Liver (tissue), 9 donors: ENCODE measurements around the gene FNBP1L. TPM values are rescaled to one million over a fixed set of nuclear protein-coding genes. Genes with fewer than 3 reads are reported as not detected.

Experiments used
- DNase-seq: peaks from one replicate; pipeline ENCODE4 v3.0.0-alpha.2; 2017; ENCODE audit warnings: low spot score
- H3K27ac ChIP-seq, 2 donors: one replicate each; pipeline ENCODE4 v1.7.0; 2013; ENCODE audit warnings: inconsistent platforms in 2 of 2, low read length in 2 of 2, control low read depth in 1 of 2, low read depth in 1 of 2, mild to moderate bottlenecking in 1 of 2
- H3K27me3 ChIP-seq, 4 donors: one replicate each; pipeline versions ENCODE4 v1.6.1 to v1.7.0; 2013; ENCODE audit warnings: low read length in 3 of 4, inconsistent platforms in 1 of 4, mild to moderate bottlenecking in 1 of 4, moderate library complexity in 1 of 4; ENCODE audit not compliant: control insufficient read depth in 4 of 4, insufficient read depth in 4 of 4
- H3K36me3 ChIP-seq, 4 donors: one replicate each; pipeline versions ENCODE4 v1.6.1 to v1.7.0; 2013; ENCODE audit warnings: low read length in 3 of 4, mild to moderate bottlenecking in 3 of 4, low read depth in 1 of 4, moderate library complexity in 1 of 4; ENCODE audit not compliant: control insufficient read depth in 4 of 4, insufficient read depth in 3 of 4
- H3K4me1 ChIP-seq, 4 donors: one replicate each; pipeline versions ENCODE4 v1.6.1 to v1.7.0; 2013; ENCODE audit warnings: low read length in 3 of 4, mild to moderate bottlenecking in 3 of 4, moderate library complexity in 1 of 4; ENCODE audit not compliant: control insufficient read depth in 4 of 4, insufficient read depth in 4 of 4
- H3K4me3 ChIP-seq, 3 donors: one replicate each; pipeline versions ENCODE4 v1.6.1 to v1.7.0; 2013; ENCODE audit warnings: low read length in 3 of 3, control low read depth in 1 of 3, low read depth in 1 of 3, mild to moderate bottlenecking in 1 of 3
- H3K9ac ChIP-seq, 2 donors: one replicate each; pipeline ENCODE4 v1.7.0; 2013; ENCODE audit warnings: low read length in 2 of 2, mild to moderate bottlenecking in 2 of 2, moderate library complexity in 2 of 2, control low read depth in 1 of 2, low read depth in 1 of 2
- H3K9me3 ChIP-seq, 4 donors: one replicate each; pipeline versions ENCODE4 v1.6.1 to v1.7.0; 2013; ENCODE audit warnings: low read length in 3 of 4; ENCODE audit not compliant: control insufficient read depth in 4 of 4
- EGR1 ChIP-seq, 2 donors: IDR thresholded peaks; 2 replicates each; pipeline ENCODE4 v1.6.1; 2016 to 2018; ENCODE audit warnings: antibody characterized with exemption in 2 of 2, low read depth in 2 of 2
- FOXA1 ChIP-seq: IDR thresholded peaks from 2 replicates; pipeline ENCODE4 v1.6.1; 2016; ENCODE audit warnings: antibody characterized with exemption
- FOXA2 ChIP-seq: IDR thresholded peaks from 2 replicates; pipeline ENCODE4 v1.6.1; 2016; ENCODE audit warnings: antibody characterized with exemption
- GABPA ChIP-seq, 2 donors: IDR thresholded peaks in 1 of 2; conservative IDR thresholded peaks in 1 of 2; 2 replicates each; pipeline ENCODE4 v1.6.1; 2016; ENCODE audit warnings: antibody characterized with exemption in 2 of 2, mild to moderate bottlenecking in 1 of 2, moderate library complexity in 1 of 2
- HNF4A ChIP-seq, 2 donors: conservative IDR thresholded peaks; 2 replicates each; pipeline ENCODE4 v1.6.1; 2016; ENCODE audit warnings: antibody characterized with exemption in 2 of 2, mild to moderate bottlenecking in 2 of 2
- JUND ChIP-seq, 2 donors: IDR thresholded peaks; 2 replicates each; pipeline ENCODE4 v1.6.1; 2016; ENCODE audit warnings: antibody characterized with exemption in 2 of 2
- RAD21 ChIP-seq, 2 donors: IDR thresholded peaks; 2 replicates each; pipeline ENCODE4 v1.6.1; 2016; ENCODE audit warnings: antibody characterized with exemption in 2 of 2, mild to moderate bottlenecking in 2 of 2
- RXRA ChIP-seq, 2 donors: IDR thresholded peaks; 2 replicates each; pipeline ENCODE4 v1.6.1; 2017 to 2018; ENCODE audit warnings: antibody characterized with exemption in 2 of 2, mild to moderate bottlenecking in 1 of 2
- TAF1 ChIP-seq: conservative IDR thresholded peaks from 2 replicates; pipeline ENCODE4 v1.6.1; 2016; ENCODE audit warnings: antibody characterized with exemption, mild to moderate bottlenecking
- YY1 ChIP-seq: IDR thresholded peaks from 2 replicates; pipeline ENCODE4 v1.6.1; 2016; ENCODE audit warnings: antibody characterized with exemption, mild to moderate bottlenecking
- WGBS: extraction: QIAGEN DNeasy Blood & Tissue Kit; methylation state at CpG from one replicate; pipeline ENCODE4 v1.1.7; 2013; 5-methylcytosine and 5-hydroxymethylcytosine counted together
- polyA plus RNA-seq, 2 donors: library from polyadenylated mRNA; stranded (reverse) in 1 of 2; unstranded in 1 of 2; fragments of 200-250 nt in 1 of 2; fragments of >200 nt in 1 of 2; fragmentation: Nextera tagmentation in 1 of 2; extraction: Ambion mirVana in 1 of 2; gene quantifications; one replicate each; pipeline versions ENCODE4 v1.2.1 to v1.2.3, GENCODE V29; 2013 to 2015
- total RNA-seq, 2 donors: library from RNA; depleted of rRNA; stranded (reverse); fragments of >200 nt; gene quantifications; one replicate each; pipeline ENCODE4 v1.2.3, GENCODE V29; 2014
- TF ChIP-seq, protein P1 (sequence below): IDR thresholded peaks from 2 replicates; pipeline ENCODE4 v1.6.1; 2016; ENCODE audit warnings: antibody characterized with exemption, mild to moderate bottlenecking
- TF ChIP-seq, protein P2 (sequence below): IDR thresholded peaks from 2 replicates; pipeline ENCODE4 v1.6.1; 2016; ENCODE audit warnings: antibody characterized with exemption
- TF ChIP-seq, protein P3 (sequence below): IDR thresholded peaks from 2 replicates; pipeline ENCODE4 v1.6.1; 2016; ENCODE audit warnings: antibody characterized with exemption
- TF ChIP-seq, protein P4 (sequence below): IDR thresholded peaks from 2 replicates; pipeline ENCODE4 v1.6.1; 2016; ENCODE audit warnings: antibody characterized with exemption
- donor health status: healthy.
- donor health status: healthy.
- donor health status: healthy.
- donor health status: healthy.
- donor health status: healthy.

The FNBP1L gene
- total and polyA plus RNA-seq, 4 donors: 5.3 to 13.5 (median 8.9) TPM

DNA sequence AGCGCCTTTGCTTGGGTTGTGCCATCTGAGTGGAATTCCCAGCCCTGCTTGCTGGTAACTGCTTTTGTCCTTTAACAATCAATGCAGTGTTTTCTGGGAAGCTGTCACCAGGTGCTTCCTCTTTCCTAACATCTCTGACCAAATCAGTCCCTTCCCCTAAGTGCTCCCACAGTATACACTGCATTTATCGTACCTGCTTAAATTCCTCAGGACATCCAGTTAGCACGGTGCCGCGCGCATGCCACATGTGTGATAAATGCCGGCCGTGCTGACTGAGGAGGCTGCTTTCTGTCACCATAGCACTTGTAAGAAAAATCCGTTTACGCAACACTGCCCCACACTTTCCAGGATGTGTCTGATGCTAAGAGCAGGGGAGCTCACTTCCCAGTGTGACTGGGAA, 118.3 kb downstream of the FNBP1L start:
- Histone ChIP-seq H3K4me3 (no peak overlapping the region), H3K27ac (no peak overlapping the region), H3K4me1 (no peaks in the 10 kb centered on the region), H3K36me3 (peaks cover 6 to 55% (median 33%) of the 10 kb centered on the region in 4 donors), H3K9me3 (no peaks in the 10 kb centered on the region), H3K27me3 (no peaks in the 10 kb centered on the region), H3K9ac (no peak overlapping the region)
- no peak for TF ChIP-seq JUND (IDR thresholded peaks at IDR 0.05)
- no peak for TF ChIP-seq HNF4A (conservative IDR thresholded peaks at IDR 0.05)
- no peak for TF ChIP-seq EGR1 (IDR thresholded peaks at IDR 0.05; ENCODE audit: low read depth in 2 of 2)
- TF ChIP-seq RAD21 (IDR thresholded peaks at IDR 0.05): no peak
- TF ChIP-seq, protein P1, sequence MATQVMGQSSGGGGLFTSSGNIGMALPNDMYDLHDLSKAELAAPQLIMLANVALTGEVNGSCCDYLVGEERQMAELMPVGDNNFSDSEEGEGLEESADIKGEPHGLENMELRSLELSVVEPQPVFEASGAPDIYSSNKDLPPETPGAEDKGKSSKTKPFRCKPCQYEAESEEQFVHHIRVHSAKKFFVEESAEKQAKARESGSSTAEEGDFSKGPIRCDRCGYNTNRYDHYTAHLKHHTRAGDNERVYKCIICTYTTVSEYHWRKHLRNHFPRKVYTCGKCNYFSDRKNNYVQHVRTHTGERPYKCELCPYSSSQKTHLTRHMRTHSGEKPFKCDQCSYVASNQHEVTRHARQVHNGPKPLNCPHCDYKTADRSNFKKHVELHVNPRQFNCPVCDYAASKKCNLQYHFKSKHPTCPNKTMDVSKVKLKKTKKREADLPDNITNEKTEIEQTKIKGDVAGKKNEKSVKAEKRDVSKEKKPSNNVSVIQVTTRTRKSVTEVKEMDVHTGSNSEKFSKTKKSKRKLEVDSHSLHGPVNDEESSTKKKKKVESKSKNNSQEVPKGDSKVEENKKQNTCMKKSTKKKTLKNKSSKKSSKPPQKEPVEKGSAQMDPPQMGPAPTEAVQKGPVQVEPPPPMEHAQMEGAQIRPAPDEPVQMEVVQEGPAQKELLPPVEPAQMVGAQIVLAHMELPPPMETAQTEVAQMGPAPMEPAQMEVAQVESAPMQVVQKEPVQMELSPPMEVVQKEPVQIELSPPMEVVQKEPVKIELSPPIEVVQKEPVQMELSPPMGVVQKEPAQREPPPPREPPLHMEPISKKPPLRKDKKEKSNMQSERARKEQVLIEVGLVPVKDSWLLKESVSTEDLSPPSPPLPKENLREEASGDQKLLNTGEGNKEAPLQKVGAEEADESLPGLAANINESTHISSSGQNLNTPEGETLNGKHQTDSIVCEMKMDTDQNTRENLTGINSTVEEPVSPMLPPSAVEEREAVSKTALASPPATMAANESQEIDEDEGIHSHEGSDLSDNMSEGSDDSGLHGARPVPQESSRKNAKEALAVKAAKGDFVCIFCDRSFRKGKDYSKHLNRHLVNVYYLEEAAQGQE: no peak
- no peak for TF ChIP-seq GABPA (IDR thresholded peaks at IDR 0.05 in 1 of 2, conservative IDR thresholded peaks at IDR 0.05 in 1 of 2)
- TF ChIP-seq RXRA (IDR thresholded peaks at IDR 0.05): no peak
- TF ChIP-seq, protein P2, sequence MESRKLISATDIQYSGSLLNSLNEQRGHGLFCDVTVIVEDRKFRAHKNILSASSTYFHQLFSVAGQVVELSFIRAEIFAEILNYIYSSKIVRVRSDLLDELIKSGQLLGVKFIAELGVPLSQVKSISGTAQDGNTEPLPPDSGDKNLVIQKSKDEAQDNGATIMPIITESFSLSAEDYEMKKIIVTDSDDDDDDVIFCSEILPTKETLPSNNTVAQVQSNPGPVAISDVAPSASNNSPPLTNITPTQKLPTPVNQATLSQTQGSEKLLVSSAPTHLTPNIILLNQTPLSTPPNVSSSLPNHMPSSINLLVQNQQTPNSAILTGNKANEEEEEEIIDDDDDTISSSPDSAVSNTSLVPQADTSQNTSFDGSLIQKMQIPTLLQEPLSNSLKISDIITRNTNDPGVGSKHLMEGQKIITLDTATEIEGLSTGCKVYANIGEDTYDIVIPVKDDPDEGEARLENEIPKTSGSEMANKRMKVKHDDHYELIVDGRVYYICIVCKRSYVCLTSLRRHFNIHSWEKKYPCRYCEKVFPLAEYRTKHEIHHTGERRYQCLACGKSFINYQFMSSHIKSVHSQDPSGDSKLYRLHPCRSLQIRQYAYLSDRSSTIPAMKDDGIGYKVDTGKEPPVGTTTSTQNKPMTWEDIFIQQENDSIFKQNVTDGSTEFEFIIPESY: no peak
- no peak for TF ChIP-seq FOXA1
- DNase-seq: no peak
- WGBS: 92% methylated on average over 10 of the region's 10 CpGs

DNA sequence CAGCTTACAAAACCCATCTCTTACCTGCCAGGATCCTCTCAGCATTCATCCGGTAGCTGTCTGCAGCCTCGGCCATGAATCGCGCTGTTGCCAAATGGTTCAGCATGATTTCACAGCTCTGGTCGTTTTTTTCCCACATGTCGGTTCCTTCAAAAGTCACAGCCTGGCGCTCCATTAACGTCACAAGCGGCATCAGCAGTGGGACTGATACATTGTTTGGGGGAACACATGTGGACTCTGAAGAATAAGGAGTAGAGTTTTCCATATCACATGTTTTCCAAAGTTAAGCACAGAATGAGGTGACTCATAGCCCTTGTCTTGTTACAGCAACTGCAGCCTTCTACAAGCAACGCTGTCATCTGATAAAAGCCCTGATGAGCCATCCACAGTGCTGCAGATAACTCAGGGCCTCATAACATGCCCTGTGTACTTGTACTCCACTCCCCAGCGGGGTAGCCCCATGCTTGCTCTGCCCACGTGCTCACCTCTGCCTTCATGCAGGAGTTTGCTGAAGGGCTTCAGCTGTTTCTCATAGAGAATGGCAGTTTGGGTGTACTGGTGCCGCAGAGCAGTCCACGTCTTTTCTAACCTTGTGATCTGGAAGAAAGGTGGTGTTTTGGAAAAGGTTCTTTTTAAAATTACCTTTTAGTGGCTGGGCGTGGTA, 119.5 kb downstream of the FNBP1L start:
- Histone ChIP-seq H3K9me3 (no peaks in the 10 kb centered on the region), H3K36me3 (peaks cover 6 to 58% (median 32%) of the 10 kb centered on the region in 4 donors), H3K9ac (no peak overlapping the region), H3K4me1 (no peaks in the 10 kb centered on the region), H3K4me3 (no peak overlapping the region), H3K27ac (no peak overlapping the region), H3K27me3 (no peaks in the 10 kb centered on the region)
- WGBS: 91% methylated on average over 15 of the region's 15 CpGs
- TF ChIP-seq TAF1 (no peak), HNF4A (conservative IDR thresholded peaks at IDR 0.05) (no peak), FOXA2 (no peak), GABPA (IDR thresholded peaks at IDR 0.05 in 1 of 2, conservative IDR thresholded peaks at IDR 0.05 in 1 of 2) (no peak), YY1 (no peak), EGR1 (IDR thresholded peaks at IDR 0.05; ENCODE audit: low read depth in 2 of 2) (no peak), FOXA1 (no peak)
- TF ChIP-seq, protein P1: no peak
- TF ChIP-seq, protein P3, sequence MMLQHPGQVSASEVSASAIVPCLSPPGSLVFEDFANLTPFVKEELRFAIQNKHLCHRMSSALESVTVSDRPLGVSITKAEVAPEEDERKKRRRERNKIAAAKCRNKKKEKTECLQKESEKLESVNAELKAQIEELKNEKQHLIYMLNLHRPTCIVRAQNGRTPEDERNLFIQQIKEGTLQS: no peak
- TF ChIP-seq, protein P4, sequence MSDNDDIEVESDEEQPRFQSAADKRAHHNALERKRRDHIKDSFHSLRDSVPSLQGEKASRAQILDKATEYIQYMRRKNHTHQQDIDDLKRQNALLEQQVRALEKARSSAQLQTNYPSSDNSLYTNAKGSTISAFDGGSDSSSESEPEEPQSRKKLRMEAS: no peak
- TF ChIP-seq, protein P2: no peak
- no peak for DNase-seq
